ENCODE measurements around the gene RAB40AL.
A peak's percentile ranks its signal among the peaks of the same experiment; 100 is the strongest.

Gene RAB40AL

DNA sequence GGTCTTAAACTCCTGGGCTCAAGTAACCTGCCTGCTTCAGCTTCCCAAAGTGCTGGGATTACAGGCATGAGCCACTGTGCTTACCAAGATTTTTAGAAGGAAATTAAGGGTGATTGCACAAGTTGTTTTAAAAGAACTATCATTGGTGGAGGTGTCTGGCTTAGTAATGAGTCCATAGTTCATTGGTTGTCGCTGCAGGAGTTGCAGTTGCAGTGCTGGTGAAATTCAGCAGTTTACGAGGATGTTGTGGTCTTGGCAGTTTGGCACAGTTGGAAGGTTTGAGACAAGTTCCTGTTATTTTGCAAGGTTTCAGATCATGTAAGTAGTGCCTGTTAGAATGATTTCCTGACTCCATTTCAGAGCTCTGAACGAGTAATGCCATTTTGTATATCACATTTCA lies 48.1 kb downstream of the RAB40AL start:
- peak; percentile 9 for DNase-seq
